Endothelial cell of umbilical vein (primary cell): ENCODE data around the gene CPNE1. TPM values are rescaled to one million over a fixed set of nuclear protein-coding genes. Genes with fewer than 3 reads are reported as not detected.

Experiments used
- BruUV-seq: library from RNA; stranded (reverse); fragments of 400-500 nt; replicated peaks from 2 replicates; lab custom pipeline; 2021; lab: Mats Ljungman, UMichigan
- CTCF ChIA-PET: fragments of 300-600, 350-600 bp; sonication (Branson Sonifier 250); formaldehyde crosslinking; loops from one replicate; lab custom pipeline; 2021; ENCODE audit warnings: antibody characterized with exemption, inconsistent platforms; lab: Charles Lee
- POLR2A ChIA-PET: fragments of 300-600, 350-600 bp; sonication (Branson Sonifier 250); formaldehyde crosslinking; loops from one replicate; lab custom pipeline; 2021; ENCODE audit warnings: antibody characterized with exemption, inconsistent platforms; lab: Charles Lee
- DNase-seq: peaks from one replicate; pipeline ENCODE4 v3.0.0-alpha.2; 2011; ENCODE audit warnings: low read depth, low spot score
- FAIRE-seq: peaks from 2 replicates; lab custom pipeline; 2011; peaks lifted over from hg19 to GRCh38; lab: Jason Lieb, UNC
- H2AFZ ChIP-seq: 2 replicates; pipeline ENCODE4 v1.6.0; 2012; ENCODE audit warnings: low read depth, low read length, control low read depth, inconsistent platforms
- H3K27ac ChIP-seq: 2 replicates; pipeline ENCODE4 v1.5.1; 2011; ENCODE audit warnings: low read depth, mild to moderate bottlenecking, control low read depth, low read length, moderate library complexity; ENCODE audit not compliant: insufficient read depth
- H3K27me3 ChIP-seq, 2 experiments: 2 replicates each; pipeline versions ENCODE4 v1.6.0 to v1.6.1; 2011; ENCODE audit warnings: low read length in 2 of 2, mixed read lengths in 1 of 2; ENCODE audit not compliant: control insufficient read depth in 2 of 2, insufficient read depth in 2 of 2
- H3K36me3 ChIP-seq, 2 experiments: 2 replicates in 1 of 2; 3 replicates in 1 of 2; pipeline ENCODE4 v1.5.1; 2011; ENCODE audit warnings: low read length in 2 of 2, mild to moderate bottlenecking in 1 of 2, moderate library complexity in 1 of 2; ENCODE audit not compliant: control insufficient read depth in 2 of 2, insufficient read depth in 2 of 2; ENCODE audit errors: extremely low read depth in 1 of 2
- H3K4me1 ChIP-seq: 3 replicates; pipeline ENCODE4 v1.5.1; 2011; ENCODE audit warnings: mild to moderate bottlenecking, low read length; ENCODE audit not compliant: control insufficient read depth, insufficient read depth; ENCODE audit errors: extremely low read depth
- H3K4me2 ChIP-seq: 2 replicates; pipeline ENCODE4 v1.6.1; 2011; ENCODE audit warnings: low read length, control low read depth, mixed read lengths; ENCODE audit not compliant: insufficient read depth
- H3K4me3 ChIP-seq, 3 experiments: fragments of 200-600 bp in 1 of 3; sonication (generic), shearing (Covaris generic) in 1 of 3; replicated peaks in 1 of 3; 2 replicates each; pipeline ENCODE4 v1.5.1; 2011 to 2016; ENCODE audit warnings: control low read depth in 3 of 3, low read length in 3 of 3, mild to moderate bottlenecking in 2 of 3, inconsistent platforms in 1 of 3, low read depth in 1 of 3, moderate library complexity in 1 of 3; ENCODE audit not compliant: insufficient read depth in 1 of 3
- H3K79me2 ChIP-seq: 2 replicates; pipeline ENCODE4 v1.6.0; 2012; ENCODE audit warnings: low read length, inconsistent platforms; ENCODE audit not compliant: control insufficient read depth, insufficient read depth
- H3K9ac ChIP-seq: replicated peaks from 2 replicates; pipeline ENCODE3; 2011; ENCODE audit warnings: low read length, control low read depth; ENCODE audit not compliant: insufficient read depth; ENCODE audit errors: extremely low read depth
- H3K9me1 ChIP-seq: replicated peaks from 3 replicates; pipeline ENCODE4 v1.6.0; 2011; ENCODE audit warnings: mild to moderate bottlenecking, low read length; ENCODE audit not compliant: control insufficient read depth, insufficient read depth; ENCODE audit errors: extremely low read depth
- H3K9me3 ChIP-seq: replicated peaks from 2 replicates; pipeline ENCODE4 v1.5.1; 2012; ENCODE audit warnings: low read length, inconsistent platforms; ENCODE audit not compliant: control insufficient read depth, insufficient read depth
- H4K20me1 ChIP-seq: replicated peaks from 2 replicates; pipeline ENCODE3; 2011; ENCODE audit warnings: mild to moderate bottlenecking, low read length; ENCODE audit not compliant: control insufficient read depth, insufficient read depth; ENCODE audit errors: extremely low read depth
- EZH2 ChIP-seq: IDR thresholded peaks from 2 replicates; pipeline ENCODE4 v1.6.1; 2012; ENCODE audit warnings: borderline replicate concordance, low read depth, mild to moderate bottlenecking, moderate library complexity, low read length, inconsistent platforms; ENCODE audit not compliant: severe bottlenecking
- FOS ChIP-seq: IDR thresholded peaks from 2 replicates; pipeline ENCODE4 v1.6.1; 2011; ENCODE audit warnings: mild to moderate bottlenecking, low read length, moderate library complexity, borderline replicate concordance; ENCODE audit not compliant: insufficient read depth
- GATA2 ChIP-seq: IDR thresholded peaks from 2 replicates; pipeline ENCODE4 v1.7.0; 2011; ENCODE audit warnings: low read depth, mild to moderate bottlenecking, moderate library complexity, mixed read lengths, low read length; ENCODE audit not compliant: insufficient read length, insufficient read depth
- JUN ChIP-seq: IDR thresholded peaks from 2 replicates; pipeline ENCODE4 v1.6.1; 2011; ENCODE audit warnings: borderline replicate concordance, low read depth; ENCODE audit not compliant: insufficient read length, insufficient read depth
- MYC ChIP-seq: IDR thresholded peaks from one replicate; pipeline ENCODE4 v1.6.1; 2011; ENCODE audit warnings: mild to moderate bottlenecking, low read depth, low read length
- POLR2A ChIP-seq: IDR thresholded peaks from 2 replicates; pipeline ENCODE4 v1.6.1; 2012; ENCODE audit warnings: low read depth, mild to moderate bottlenecking, control low read depth, low read length
- POLR2AphosphoS5 ChIP-seq: IDR thresholded peaks from 2 replicates; pipeline ENCODE4 v1.6.1; 2012; ENCODE audit warnings: low read depth, mild to moderate bottlenecking, control low read depth, low read length, moderate library complexity; ENCODE audit not compliant: insufficient read depth
- dilution Hi-C: fragments of 300-500 bp; cut with MboI; formaldehyde crosslinking; loops from one replicate; pipeline ENCODE4 v1.15.0; 2019; ENCODE audit warnings: low sequenced_read_pairs; ENCODE audit not compliant: extremely low pct_ligation_motif_present
- intact Hi-C: fragments of 100-400 bp; cut with micrococcal nuclease; formaldehyde crosslinking; loops from one replicate; pipeline ENCODE4 v1.10.0; 2022
- polyA plus RNA-seq, 4 experiments: library from polyadenylated mRNA; depleted of rRNA in 3 of 4; stranded (reverse) in 3 of 4; unstranded in 1 of 4; fragments of >200 nt; gene quantifications; 2 replicates each; pipeline versions ENCODE4 v1.2.1 to v1.2.3, GENCODE V29; 2011 to 2012; ENCODE audit warnings: missing spikeins in 1 of 4
- total RNA-seq: library from RNA; stranded (reverse); gene quantifications from 2 replicates; pipeline ENCODE4 v1.2.3, GENCODE V29; 2021
- TF ChIP-seq, protein P1 (sequence below): IDR thresholded peaks from 2 replicates; pipeline ENCODE4 v1.6.1; 2011; ENCODE audit not compliant: insufficient read depth, insufficient read length
- TF ChIP-seq, protein P2 (sequence below), 2 donors: IDR thresholded peaks; 1 replicate in 1 of 2; 2 replicates in 1 of 2; pipeline ENCODE4 v1.5.1; 2011; ENCODE audit warnings: low read length in 2 of 2, mild to moderate bottlenecking in 2 of 2, moderate library complexity in 2 of 2, control low read depth in 1 of 2, inconsistent platforms in 1 of 2, low read depth in 1 of 2; ENCODE audit not compliant: insufficient read depth in 1 of 2; ENCODE audit errors: extremely low read depth in 1 of 2

CPNE1 gene
- total and polyA plus RNA-seq, 2 donors (not counting 3 experiments of a cell fraction or from before 2014, with no cell fraction given) = 244 to 316 TPM

DNA sequence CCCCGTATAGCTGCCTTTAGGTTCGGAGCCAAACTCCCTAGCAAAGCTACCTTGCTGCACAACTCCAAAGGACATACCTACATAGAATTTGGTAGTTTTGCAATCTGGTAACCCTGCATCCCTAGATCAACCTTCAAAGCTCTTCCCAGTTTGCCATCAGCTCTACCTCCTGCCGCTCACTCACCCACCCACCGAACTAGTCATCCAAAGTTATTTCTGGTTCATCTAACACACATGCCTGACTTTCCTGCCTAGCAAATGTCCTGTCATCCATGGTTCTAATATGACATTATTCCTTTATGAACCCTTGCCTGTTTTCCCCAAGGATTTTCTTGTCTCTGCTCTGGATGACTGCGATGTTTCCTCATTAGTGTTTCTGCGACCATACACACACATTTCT lies 27.4 kb downstream of the CPNE1 start:
- Histone ChIP-seq H3K27ac (no peak overlapping the region), H3K36me3 (peaks cover 0 to under 1% of the 10 kb centered on the region in 2 experiments), H3K9ac (no peak overlapping the region), H3K27me3 (no peaks in the 10 kb centered on the region), H3K9me3 (no peaks in the 10 kb centered on the region), H4K20me1 (peaks cover 3% of the 10 kb centered on the region), H3K79me2 (peaks cover 40% of the 10 kb centered on the region), H3K9me1 (no peaks in the 10 kb centered on the region), H2AFZ (no peak overlapping the region), H3K4me3 (no peak overlapping the region), H3K4me2 (no peak overlapping the region), H3K4me1 (no peaks in the 10 kb centered on the region)
- TF ChIP-seq, protein P1, sequence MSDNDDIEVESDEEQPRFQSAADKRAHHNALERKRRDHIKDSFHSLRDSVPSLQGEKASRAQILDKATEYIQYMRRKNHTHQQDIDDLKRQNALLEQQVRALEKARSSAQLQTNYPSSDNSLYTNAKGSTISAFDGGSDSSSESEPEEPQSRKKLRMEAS = no peak
- no peak for TF ChIP-seq GATA2
- TF ChIP-seq MYC = no peak
- TF ChIP-seq, protein P2, sequence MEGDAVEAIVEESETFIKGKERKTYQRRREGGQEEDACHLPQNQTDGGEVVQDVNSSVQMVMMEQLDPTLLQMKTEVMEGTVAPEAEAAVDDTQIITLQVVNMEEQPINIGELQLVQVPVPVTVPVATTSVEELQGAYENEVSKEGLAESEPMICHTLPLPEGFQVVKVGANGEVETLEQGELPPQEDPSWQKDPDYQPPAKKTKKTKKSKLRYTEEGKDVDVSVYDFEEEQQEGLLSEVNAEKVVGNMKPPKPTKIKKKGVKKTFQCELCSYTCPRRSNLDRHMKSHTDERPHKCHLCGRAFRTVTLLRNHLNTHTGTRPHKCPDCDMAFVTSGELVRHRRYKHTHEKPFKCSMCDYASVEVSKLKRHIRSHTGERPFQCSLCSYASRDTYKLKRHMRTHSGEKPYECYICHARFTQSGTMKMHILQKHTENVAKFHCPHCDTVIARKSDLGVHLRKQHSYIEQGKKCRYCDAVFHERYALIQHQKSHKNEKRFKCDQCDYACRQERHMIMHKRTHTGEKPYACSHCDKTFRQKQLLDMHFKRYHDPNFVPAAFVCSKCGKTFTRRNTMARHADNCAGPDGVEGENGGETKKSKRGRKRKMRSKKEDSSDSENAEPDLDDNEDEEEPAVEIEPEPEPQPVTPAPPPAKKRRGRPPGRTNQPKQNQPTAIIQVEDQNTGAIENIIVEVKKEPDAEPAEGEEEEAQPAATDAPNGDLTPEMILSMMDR (IDR thresholded peaks at IDR 0.05; ENCODE audit: extremely low read depth in 1 of 2, insufficient read depth in 1 of 2, low read depth in 1 of 2, low read length in 2 of 2) = no peak
- no peak for TF ChIP-seq JUN
- no peak for TF ChIP-seq FOS
- TF ChIP-seq POLR2A = no peak
- TF ChIP-seq POLR2AphosphoS5 = no peak
- no peak for TF ChIP-seq EZH2
- ChIA-PET CTCF (interaction anchor here (0.6 kb wide), 1 partner anchor 20 kb away, joined by 5 read pairs; no protein-coding TSS in a partner anchor), POLR2A (no interaction called here)
- DNase-seq (no peak), FAIRE-seq (no peak)
- intact Hi-C loops = no loop called here
- dilution Hi-C loops = no loop called here
- no TSS peak for BruUV-seq
